ENCODE data around the gene NKX1-1.

DNA sequence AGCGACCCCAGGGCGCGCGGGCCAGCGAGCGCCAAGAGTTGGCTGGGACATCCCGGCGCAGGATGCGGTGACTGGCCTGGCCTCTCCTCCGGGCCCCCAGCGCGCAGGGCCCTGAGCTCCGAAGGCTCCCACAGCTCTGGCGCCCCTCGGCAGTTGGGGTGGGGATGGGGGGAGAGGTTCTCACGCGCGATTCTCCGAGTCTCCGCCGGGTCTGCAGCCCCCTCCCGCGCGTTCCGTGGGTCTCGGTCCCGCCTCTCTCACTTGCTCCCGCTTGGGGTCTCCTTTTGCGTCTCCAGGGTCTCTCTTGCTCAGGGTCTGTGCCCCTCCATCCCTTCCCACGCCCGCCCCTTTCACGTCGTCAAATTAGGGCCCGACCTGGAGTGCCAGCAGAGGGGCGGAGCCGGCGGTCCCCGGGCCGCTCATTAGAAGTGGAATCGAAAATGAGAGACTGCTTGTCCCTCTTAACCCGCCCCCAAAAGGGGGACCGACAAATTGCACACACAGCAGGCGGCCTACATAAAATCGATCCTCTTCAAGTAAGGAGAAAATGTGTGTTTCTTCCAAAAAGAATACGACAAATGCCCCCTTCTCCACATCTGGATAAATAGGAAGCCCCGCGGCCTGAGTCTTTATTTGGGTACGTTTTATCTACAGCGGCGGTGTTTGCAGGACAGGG, 877 bp upstream of the NKX1-1 start:
- TF ChIP-seq, protein P1, sequence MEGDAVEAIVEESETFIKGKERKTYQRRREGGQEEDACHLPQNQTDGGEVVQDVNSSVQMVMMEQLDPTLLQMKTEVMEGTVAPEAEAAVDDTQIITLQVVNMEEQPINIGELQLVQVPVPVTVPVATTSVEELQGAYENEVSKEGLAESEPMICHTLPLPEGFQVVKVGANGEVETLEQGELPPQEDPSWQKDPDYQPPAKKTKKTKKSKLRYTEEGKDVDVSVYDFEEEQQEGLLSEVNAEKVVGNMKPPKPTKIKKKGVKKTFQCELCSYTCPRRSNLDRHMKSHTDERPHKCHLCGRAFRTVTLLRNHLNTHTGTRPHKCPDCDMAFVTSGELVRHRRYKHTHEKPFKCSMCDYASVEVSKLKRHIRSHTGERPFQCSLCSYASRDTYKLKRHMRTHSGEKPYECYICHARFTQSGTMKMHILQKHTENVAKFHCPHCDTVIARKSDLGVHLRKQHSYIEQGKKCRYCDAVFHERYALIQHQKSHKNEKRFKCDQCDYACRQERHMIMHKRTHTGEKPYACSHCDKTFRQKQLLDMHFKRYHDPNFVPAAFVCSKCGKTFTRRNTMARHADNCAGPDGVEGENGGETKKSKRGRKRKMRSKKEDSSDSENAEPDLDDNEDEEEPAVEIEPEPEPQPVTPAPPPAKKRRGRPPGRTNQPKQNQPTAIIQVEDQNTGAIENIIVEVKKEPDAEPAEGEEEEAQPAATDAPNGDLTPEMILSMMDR (conservative IDR thresholded peaks at IDR 0.05 in 1 of 2, IDR thresholded peaks at IDR 0.05 in 1 of 2; ENCODE audit: low read depth in 1 of 2, low read length in 2 of 2), result no peak
- TF ChIP-seq EZH2 (IDR thresholded peaks at IDR 0.05; ENCODE audit: low read length, missing control alignments), result peak; percentile 53
